CD14-positive monocyte (primary cell): Measurements from ENCODE around the gene NFIC. TPM values are rescaled to one million over a fixed set of nuclear protein-coding genes. Genes with fewer than 3 reads are reported as not detected.

Source experiments
- DNase-seq, 3 donors: peaks; one replicate each; pipeline ENCODE4 v3.0.0-alpha.2; 2011 to 2022
- H2AFZ ChIP-seq: 2 replicates; pipeline ENCODE4 v1.6.0; 2012; ENCODE audit warnings: mild to moderate bottlenecking, low read depth, low read length, inconsistent platforms; ENCODE audit not compliant: insufficient read depth, poor library complexity, severe bottlenecking
- H3K27ac ChIP-seq, 2 donors: 1 replicate in 1 of 2; 2 replicates in 1 of 2; pipeline ENCODE4 v1.5.1; 2012 to 2013; ENCODE audit warnings: low read length in 2 of 2, control low read depth in 1 of 2, inconsistent platforms in 1 of 2, low read depth in 1 of 2, mild to moderate bottlenecking in 1 of 2
- H3K27me3 ChIP-seq, 2 donors: one replicate each; pipeline versions ENCODE4 v1.6.0 to v1.6.1; 2011 to 2013; ENCODE audit warnings: low read length in 2 of 2; ENCODE audit not compliant: control insufficient read depth in 2 of 2, insufficient read depth in 2 of 2
- H3K36me3 ChIP-seq, 2 donors: replicated peaks in 1 of 2; 1 replicate in 1 of 2; 2 replicates in 1 of 2; pipeline versions ENCODE4 v1.5.1 to v1.6.1; 2012 to 2013; ENCODE audit warnings: low read length in 2 of 2, control low read depth in 1 of 2, inconsistent platforms in 1 of 2, mild to moderate bottlenecking in 1 of 2; ENCODE audit not compliant: insufficient read depth in 2 of 2, control insufficient read depth in 1 of 2
- H3K4me1 ChIP-seq, 2 donors: 1 replicate in 1 of 2; 2 replicates in 1 of 2; pipeline versions ENCODE4 v1.5.1 to v1.6.1; 2012 to 2013; ENCODE audit warnings: low read length in 2 of 2, control low read depth in 1 of 2, inconsistent platforms in 1 of 2, mild to moderate bottlenecking in 1 of 2, moderate library complexity in 1 of 2; ENCODE audit not compliant: insufficient read depth in 2 of 2, control insufficient read depth in 1 of 2
- H3K4me2 ChIP-seq: replicated peaks from 2 replicates; pipeline ENCODE3; 2012; ENCODE audit warnings: low read length, moderate library complexity, mild to moderate bottlenecking; ENCODE audit not compliant: poor library complexity, severe bottlenecking; ENCODE audit errors: extremely low read depth
- H3K4me3 ChIP-seq, 3 experiments: fragments of 200-600 bp in 1 of 3; sonication (generic) in 1 of 3; replicated peaks in 1 of 3; 1 replicate in 2 of 3; 2 replicates in 1 of 3; pipeline ENCODE4 v1.5.1; 2011 to 2013; ENCODE audit warnings: low read length in 3 of 3, mild to moderate bottlenecking in 3 of 3, control low read depth in 2 of 3, low read depth in 2 of 3, inconsistent platforms in 1 of 3, moderate library complexity in 1 of 3
- H3K79me2 ChIP-seq: 2 replicates; pipeline ENCODE4 v1.6.0; 2012; ENCODE audit warnings: mild to moderate bottlenecking, control low read depth, inconsistent platforms, low read length, moderate library complexity; ENCODE audit not compliant: insufficient read depth
- H3K9ac ChIP-seq: 2 replicates; pipeline ENCODE4 v1.6.0; 2017; ENCODE audit warnings: low read length, mild to moderate bottlenecking; ENCODE audit not compliant: insufficient read depth, poor library complexity, severe bottlenecking
- H3K9me3 ChIP-seq, 2 donors: replicated peaks in 1 of 2; 1 replicate in 1 of 2; 2 replicates in 1 of 2; pipeline versions ENCODE4 v1.5.1 to v1.6.1; 2012 to 2013; ENCODE audit warnings: low read length in 2 of 2, control low read depth in 1 of 2; ENCODE audit not compliant: control insufficient read depth in 1 of 2, insufficient read depth in 1 of 2
- H4K20me1 ChIP-seq: 2 replicates; pipeline ENCODE4 v1.6.0; 2012; ENCODE audit warnings: mild to moderate bottlenecking, low read length, control low read depth, moderate library complexity; ENCODE audit not compliant: insufficient read depth
- H3K27ac Mint-ChIP-seq, 7 donors: one replicate each; pipeline ENCODE4 v1.8.0; 2020; ENCODE audit warnings: mild to moderate bottlenecking in 7 of 7, mixed read lengths in 7 of 7, moderate library complexity in 6 of 7, inconsistent platforms in 2 of 7
- H3K27me3 Mint-ChIP-seq, 3 donors: one replicate each; pipeline ENCODE4 v1.8.0; 2021 to 2022; ENCODE audit warnings: low read depth in 3 of 3, mild to moderate bottlenecking in 3 of 3, mixed read lengths in 3 of 3, moderate library complexity in 3 of 3, inconsistent platforms in 1 of 3
- H3K36me3 Mint-ChIP-seq, 2 donors: one replicate each; pipeline ENCODE4 v1.8.0; 2020; ENCODE audit warnings: mixed read lengths in 2 of 2, inconsistent platforms in 1 of 2, mild to moderate bottlenecking in 1 of 2
- H3K4me1 Mint-ChIP-seq: one replicate; pipeline ENCODE4 v1.8.0; 2020; ENCODE audit warnings: mild to moderate bottlenecking, mixed read lengths
- H3K4me3 Mint-ChIP-seq, 2 donors: one replicate each; pipeline ENCODE4 v1.8.0; 2020; ENCODE audit warnings: mild to moderate bottlenecking in 2 of 2, mixed read lengths in 2 of 2, moderate library complexity in 1 of 2
- H3K9me3 Mint-ChIP-seq, 7 donors: one replicate each; pipeline ENCODE4 v1.8.0; 2020 to 2022; ENCODE audit warnings: mixed read lengths in 7 of 7, mild to moderate bottlenecking in 6 of 7, moderate library complexity in 6 of 7, inconsistent platforms in 2 of 7
- WGBS: methylation state at CpG from one replicate; pipeline ENCODE4 v1.1.5; 2013; ENCODE audit warnings: missing lambda C conversion rate; ENCODE audit not compliant: insufficient coverage; 5-methylcytosine and 5-hydroxymethylcytosine counted together
- intact Hi-C, 2 donors: fragments of 100-400 bp; cut with micrococcal nuclease; formaldehyde crosslinking; loops; one replicate each; pipeline versions ENCODE4 v1.15.0 to v1.15.1; 2023
- polyA plus RNA-seq, 3 donors: library from polyadenylated mRNA; depleted of rRNA in 1 of 3; unstranded in 2 of 3; stranded (reverse) in 1 of 3; fragments of 300-500 nt in 2 of 3; fragments of >200 nt in 1 of 3; fragmentation: Illumina TruSeq in 2 of 3; gene quantifications; 1 replicate in 2 of 3; 2 replicates in 1 of 3; pipeline ENCODE4 v1.2.3, GENCODE V29; 2012 to 2021
- TF ChIP-seq, protein P1 (sequence below): fragments of 200-600 bp; IDR thresholded peaks from one replicate; pipeline ENCODE4 v1.8.0; 2022; ENCODE audit warnings: antibody characterized with exemption, mild to moderate bottlenecking

Gene NFIC
- polyA plus RNA-seq, 3 donors = 7.0 to 13.8 (median 11.5) TPM

DNA sequence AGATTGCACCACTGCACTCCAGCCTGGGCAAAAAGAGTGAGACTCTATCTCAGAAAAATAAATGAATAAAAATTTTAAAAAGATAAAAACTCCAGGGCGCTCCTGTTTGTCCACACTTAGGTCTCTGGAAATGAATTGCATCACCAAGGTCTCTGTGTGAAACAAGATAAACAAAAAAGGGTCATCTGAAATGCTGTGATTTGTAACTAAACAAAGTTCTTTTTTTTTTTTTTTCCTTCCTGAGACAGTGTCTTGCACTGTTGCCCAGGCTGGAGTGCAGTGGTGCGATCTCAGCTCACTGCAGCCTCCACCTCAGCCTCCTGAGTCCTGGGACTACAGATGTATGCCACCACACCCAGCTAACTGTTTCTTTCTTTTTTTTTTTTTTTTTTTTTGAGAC, 151.3 kb downstream of the NFIC start:
- Mint-ChIP-seq H3K27me3 (no peaks in the 10 kb centered on the region), H3K27ac (no peak overlapping the region), H3K4me3 (no peak overlapping the region), H3K4me1 (peaks cover under 1% of the 10 kb centered on the region), H3K36me3 (peaks cover 22 to 60% of the 10 kb centered on the region in 2 donors), H3K9me3 (peaks cover 0 to 2% (median 0%) of the 10 kb centered on the region in 7 donors)
- Histone ChIP-seq H3K9me3 (no peaks in the 10 kb centered on the region), H3K9ac (no peak overlapping the region), H3K4me3 (no peak overlapping the region), H3K4me2 (no peak overlapping the region), H3K27ac (no peak overlapping the region), H3K4me1 (no peaks in the 10 kb centered on the region), H3K27me3 (no peaks in the 10 kb centered on the region), H4K20me1 (peaks cover 100% of the 10 kb centered on the region), H2AFZ (no peak overlapping the region), H3K36me3 (peaks cover 30 to 52% of the 10 kb centered on the region in 2 donors), H3K79me2 (peaks cover 100% of the 10 kb centered on the region)
- intact Hi-C loops = no loop called here
- no CpG with 5 or more reads among the region's 2 CpGs for WGBS
- TF ChIP-seq, protein P1, sequence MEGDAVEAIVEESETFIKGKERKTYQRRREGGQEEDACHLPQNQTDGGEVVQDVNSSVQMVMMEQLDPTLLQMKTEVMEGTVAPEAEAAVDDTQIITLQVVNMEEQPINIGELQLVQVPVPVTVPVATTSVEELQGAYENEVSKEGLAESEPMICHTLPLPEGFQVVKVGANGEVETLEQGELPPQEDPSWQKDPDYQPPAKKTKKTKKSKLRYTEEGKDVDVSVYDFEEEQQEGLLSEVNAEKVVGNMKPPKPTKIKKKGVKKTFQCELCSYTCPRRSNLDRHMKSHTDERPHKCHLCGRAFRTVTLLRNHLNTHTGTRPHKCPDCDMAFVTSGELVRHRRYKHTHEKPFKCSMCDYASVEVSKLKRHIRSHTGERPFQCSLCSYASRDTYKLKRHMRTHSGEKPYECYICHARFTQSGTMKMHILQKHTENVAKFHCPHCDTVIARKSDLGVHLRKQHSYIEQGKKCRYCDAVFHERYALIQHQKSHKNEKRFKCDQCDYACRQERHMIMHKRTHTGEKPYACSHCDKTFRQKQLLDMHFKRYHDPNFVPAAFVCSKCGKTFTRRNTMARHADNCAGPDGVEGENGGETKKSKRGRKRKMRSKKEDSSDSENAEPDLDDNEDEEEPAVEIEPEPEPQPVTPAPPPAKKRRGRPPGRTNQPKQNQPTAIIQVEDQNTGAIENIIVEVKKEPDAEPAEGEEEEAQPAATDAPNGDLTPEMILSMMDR = no peak
- DNase-seq = no peak

DNA sequence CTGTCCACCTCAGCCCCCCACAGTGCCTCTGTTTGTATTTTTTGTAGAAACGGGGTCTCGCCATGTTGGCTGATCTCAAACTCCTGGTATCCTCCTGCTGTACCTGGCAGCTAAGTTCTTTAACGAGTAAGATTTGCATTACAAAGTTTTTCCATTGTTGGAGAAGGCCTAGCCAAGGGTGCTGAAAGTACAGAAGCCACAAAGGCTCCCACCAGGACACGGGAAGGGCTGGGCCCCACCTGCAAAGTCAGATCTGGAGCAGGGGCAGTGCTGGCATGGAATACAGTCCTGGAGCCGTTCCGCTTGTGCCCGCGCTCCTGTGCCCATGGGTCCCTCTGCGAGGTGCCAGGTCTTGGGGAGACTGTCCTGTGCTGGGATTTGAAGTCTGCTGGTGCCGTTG, 151.9 kb downstream of the NFIC start:
- peaks cover 100% of the 10 kb centered on the region for H4K20me1 ChIP-seq
- intact Hi-C loops = no loop called here

More for the DNA sequence above, 151.9 kb downstream of the NFIC start:
- no peak for DNase-seq
- Histone ChIP-seq H3K9ac (no peak overlapping the region), H2AFZ (no peak overlapping the region), H3K9me3 (no peaks in the 10 kb centered on the region), H3K36me3 (peaks cover 37 to 58% of the 10 kb centered on the region in 2 donors), H3K79me2 (peaks cover 100% of the 10 kb centered on the region), H3K4me3 (no peak overlapping the region), H3K4me1 (no peaks in the 10 kb centered on the region), H3K27ac (no peak overlapping the region), H3K27me3 (no peaks in the 10 kb centered on the region), H3K4me2 (no peak overlapping the region)
- H3K9me3 Mint-ChIP-seq = peaks cover 0 to 2% (median 0%) of the 10 kb centered on the region in 7 donors
- H3K36me3 Mint-ChIP-seq = peaks cover 22 to 60% of the 10 kb centered on the region in 2 donors
- peak overlapping the region in 1 of 7 donors; percentile 47 for H3K27ac Mint-ChIP-seq
- 100% methylated on average over 6 of the region's 10 CpGs for WGBS
- H3K4me3 Mint-ChIP-seq = no peak overlapping the region
- H3K4me1 Mint-ChIP-seq = no peaks in the 10 kb centered on the region
- TF ChIP-seq, protein P1 = no peak
- H3K27me3 Mint-ChIP-seq = no peaks in the 10 kb centered on the region
